ENCODE data around the gene OPCML. TPM values are rescaled to one million over a fixed set of nuclear protein-coding genes. Genes with fewer than 3 reads are reported as not detected.

Gene OPCML
- total RNA-seq, 1 donor from 2014 or later = 4.6 TPM

- H3K9me3 Mint-ChIP-seq = no peaks in the 10 kb centered on the region
- no peaks in the 10 kb centered on the region for H3K36me3 Mint-ChIP-seq
- peaks cover 79% of the 10 kb centered on the region for H3K27me3 Mint-ChIP-seq
These were observed 484.0 kb downstream of the OPCML start for GRCh38 chr11:133048270-133048669.

GRCh38 chr11:133047771-133048115 is 484.6 kb downstream of the OPCML start:
- DNase-seq (ENCODE audit: extremely low spot score, unreplicated experiment) = no peak
- no peak for TF ChIP-seq CTCF (conservative IDR thresholded peaks at IDR 0.05)
- Mint-ChIP-seq H3K4me3 (peak overlapping the region; percentile 58), H3K27ac (no peak overlapping the region), H3K36me3 (no peaks in the 10 kb centered on the region), H3K27me3 (peaks cover 84% of the 10 kb centered on the region), H3K9me3 (no peaks in the 10 kb centered on the region), H3K4me1 (ENCODE audit: unreplicated experiment) (peaks cover 27% of the 10 kb centered on the region)

More at GRCh38 chr11:133048270-133048669, 484.0 kb downstream of the OPCML start:
- Mint-ChIP-seq H3K4me3 (no peak overlapping the region), H3K27ac (no peak overlapping the region), H3K4me1 (ENCODE audit: unreplicated experiment) (peaks cover 24% of the 10 kb centered on the region)
- TF ChIP-seq CTCF (conservative IDR thresholded peaks at IDR 0.05) = no peak
- DNase-seq (ENCODE audit: extremely low spot score, unreplicated experiment) = no peak

GRCh38 chr11:133047036-133047770 is 485.1 kb downstream of the OPCML start:
- Mint-ChIP-seq H3K4me3 (peak overlapping the region; percentile 58), H3K27me3 (peaks cover 88% of the 10 kb centered on the region), H3K36me3 (no peaks in the 10 kb centered on the region), H3K4me1 (ENCODE audit: unreplicated experiment) (peaks cover 28% of the 10 kb centered on the region), H3K9me3 (no peaks in the 10 kb centered on the region), H3K27ac (no peak overlapping the region)
- no peak for DNase-seq (ENCODE audit: extremely low spot score, unreplicated experiment)
- TF ChIP-seq CTCF (conservative IDR thresholded peaks at IDR 0.05) = no peak

- Mint-ChIP-seq H3K4me3 (no peak overlapping the region), H3K36me3 (no peaks in the 10 kb centered on the region), H3K27me3 (peaks cover 85% of the 10 kb centered on the region), H3K27ac (no peak overlapping the region), H3K9me3 (no peaks in the 10 kb centered on the region), H3K4me1 (ENCODE audit: unreplicated experiment) (peaks cover 32% of the 10 kb centered on the region)
- TF ChIP-seq CTCF (conservative IDR thresholded peaks at IDR 0.05) = no peak
- no peak for DNase-seq (ENCODE audit: extremely low spot score, unreplicated experiment)
These were observed 486.0 kb downstream of the OPCML start for GRCh38 chr11:133046252-133046651.

- H3K9me3 Mint-ChIP-seq = no peaks in the 10 kb centered on the region
- no peaks in the 10 kb centered on the region for H3K36me3 Mint-ChIP-seq
- peaks cover 73% of the 10 kb centered on the region for H3K27me3 Mint-ChIP-seq
- H3K27ac Mint-ChIP-seq = no peak overlapping the region
- H3K4me1 Mint-ChIP-seq (ENCODE audit: unreplicated experiment) = peaks cover 26% of the 10 kb centered on the region
- no peak overlapping the region for H3K4me3 Mint-ChIP-seq
- TF ChIP-seq CTCF (conservative IDR thresholded peaks at IDR 0.05) = no peak
- no peak for DNase-seq (ENCODE audit: extremely low spot score, unreplicated experiment)
These were observed 490.1 kb downstream of the OPCML start for GRCh38 chr11:133041928-133042882.

Data from type B pancreatic cell (in vitro differentiated cells).